Suprapubic skin (tissue), 4 donors: ENCODE data around the gene EIF4E1B. TPM values are rescaled to one million over a fixed set of nuclear protein-coding genes. Genes with fewer than 3 reads are reported as not detected.

ENCODE experiments used
- DNase-seq, 2 donors: peaks; one replicate each; pipeline ENCODE4 v3.0.0-alpha.2; 2019; ENCODE audit warnings: low spot score in 2 of 2
- H3K27ac ChIP-seq: fragments of 200-600 bp; sonication (generic); one replicate; pipeline ENCODE4 v1.5.1; 2019
- H3K27me3 ChIP-seq: fragments of 200-600 bp; sonication (generic); one replicate; pipeline ENCODE4 v1.5.1; 2019
- H3K36me3 ChIP-seq: fragments of 200-600 bp; sonication (generic); one replicate; pipeline ENCODE4 v1.5.1; 2019
- H3K4me1 ChIP-seq: fragments of 200-600 bp; sonication (generic); one replicate; pipeline ENCODE4 v1.5.1; 2019
- H3K4me3 ChIP-seq: fragments of 200-600 bp; sonication (generic); one replicate; pipeline ENCODE4 v1.5.1; 2019; ENCODE audit warnings: mild to moderate bottlenecking
- H3K9me3 ChIP-seq: fragments of 200-600 bp; sonication (generic); one replicate; pipeline ENCODE4 v1.5.1; 2019
- EP300 ChIP-seq: sonication (generic); formaldehyde crosslinking; IDR thresholded peaks from one replicate; pipeline ENCODE4 v1.6.1; 2017; ENCODE audit warnings: antibody characterized with exemption
- POLR2A ChIP-seq, 2 donors: fragments of 450-650 bp; IDR thresholded peaks; one replicate each; pipeline ENCODE4 v1.6.1; 2017; ENCODE audit warnings: antibody characterized with exemption in 2 of 2, mild to moderate bottlenecking in 2 of 2, moderate library complexity in 2 of 2
- POLR2AphosphoS5 ChIP-seq, 3 donors: sonication (generic); formaldehyde crosslinking; IDR thresholded peaks; one replicate each; pipeline ENCODE4 v1.6.1; 2017; ENCODE audit warnings: antibody characterized with exemption in 3 of 3
- WGBS: methylation state at CpG from one replicate; pipeline ENCODE4 v1.1.5; 2018; 5-methylcytosine and 5-hydroxymethylcytosine counted together
- total RNA-seq, 4 donors: library from RNA; depleted of rRNA; stranded (reverse); fragments of >200 nt; gene quantifications; one replicate each; pipeline ENCODE4 v1.1.0, GENCODE V29; 2016
- TF ChIP-seq, protein P1 (sequence below), 2 donors: fragments of 200-600 bp in 1 of 2; fragments of 450-650 bp in 1 of 2; sonication (generic) in 1 of 2; IDR thresholded peaks; one replicate each; pipeline ENCODE4 v1.5.1; 2016 to 2019; ENCODE audit warnings: antibody characterized with exemption in 2 of 2, mild to moderate bottlenecking in 1 of 2, moderate library complexity in 1 of 2

EIF4E1B gene
- total RNA-seq, 4 donors from 2014 or later, result not detected

DNA sequence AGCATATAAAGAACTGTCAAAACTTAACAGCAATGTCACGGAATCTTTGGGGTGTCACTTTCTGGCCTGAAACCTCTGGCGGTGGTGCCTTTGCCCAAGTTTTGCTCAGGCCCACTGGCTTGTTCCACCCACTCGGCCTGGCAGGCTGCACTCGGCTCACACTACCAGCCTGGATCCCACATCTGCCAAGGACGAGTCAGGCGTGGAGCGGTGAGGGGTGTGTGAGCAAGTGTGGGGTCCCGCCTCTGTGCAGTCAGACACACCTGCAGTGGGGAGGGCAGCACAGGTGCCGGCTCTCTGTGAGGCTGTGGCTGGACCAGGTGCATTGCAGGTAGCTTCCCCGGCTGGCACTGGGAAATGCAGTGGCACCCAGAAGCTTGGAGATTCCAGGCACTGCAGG is 56.8 kb downstream of the EIF4E1B start:
- Histone ChIP-seq H3K36me3 (no peaks in the 10 kb centered on the region), H3K4me1 (peaks cover 2% of the 10 kb centered on the region), H3K4me3 (no peak overlapping the region), H3K27ac (no peak overlapping the region), H3K27me3 (peaks cover 23% of the 10 kb centered on the region), H3K9me3 (no peaks in the 10 kb centered on the region)
- TF ChIP-seq POLR2AphosphoS5 (IDR thresholded peaks at IDR 0.05), result no peak
- TF ChIP-seq POLR2A (IDR thresholded peaks at IDR 0.05), result no peak
- TF ChIP-seq, protein P1, sequence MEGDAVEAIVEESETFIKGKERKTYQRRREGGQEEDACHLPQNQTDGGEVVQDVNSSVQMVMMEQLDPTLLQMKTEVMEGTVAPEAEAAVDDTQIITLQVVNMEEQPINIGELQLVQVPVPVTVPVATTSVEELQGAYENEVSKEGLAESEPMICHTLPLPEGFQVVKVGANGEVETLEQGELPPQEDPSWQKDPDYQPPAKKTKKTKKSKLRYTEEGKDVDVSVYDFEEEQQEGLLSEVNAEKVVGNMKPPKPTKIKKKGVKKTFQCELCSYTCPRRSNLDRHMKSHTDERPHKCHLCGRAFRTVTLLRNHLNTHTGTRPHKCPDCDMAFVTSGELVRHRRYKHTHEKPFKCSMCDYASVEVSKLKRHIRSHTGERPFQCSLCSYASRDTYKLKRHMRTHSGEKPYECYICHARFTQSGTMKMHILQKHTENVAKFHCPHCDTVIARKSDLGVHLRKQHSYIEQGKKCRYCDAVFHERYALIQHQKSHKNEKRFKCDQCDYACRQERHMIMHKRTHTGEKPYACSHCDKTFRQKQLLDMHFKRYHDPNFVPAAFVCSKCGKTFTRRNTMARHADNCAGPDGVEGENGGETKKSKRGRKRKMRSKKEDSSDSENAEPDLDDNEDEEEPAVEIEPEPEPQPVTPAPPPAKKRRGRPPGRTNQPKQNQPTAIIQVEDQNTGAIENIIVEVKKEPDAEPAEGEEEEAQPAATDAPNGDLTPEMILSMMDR (IDR thresholded peaks at IDR 0.05), result no peak
- TF ChIP-seq EP300, result no peak
- 88% methylated on average over 5 of the region's 10 CpGs for WGBS
- no peak for DNase-seq

DNA sequence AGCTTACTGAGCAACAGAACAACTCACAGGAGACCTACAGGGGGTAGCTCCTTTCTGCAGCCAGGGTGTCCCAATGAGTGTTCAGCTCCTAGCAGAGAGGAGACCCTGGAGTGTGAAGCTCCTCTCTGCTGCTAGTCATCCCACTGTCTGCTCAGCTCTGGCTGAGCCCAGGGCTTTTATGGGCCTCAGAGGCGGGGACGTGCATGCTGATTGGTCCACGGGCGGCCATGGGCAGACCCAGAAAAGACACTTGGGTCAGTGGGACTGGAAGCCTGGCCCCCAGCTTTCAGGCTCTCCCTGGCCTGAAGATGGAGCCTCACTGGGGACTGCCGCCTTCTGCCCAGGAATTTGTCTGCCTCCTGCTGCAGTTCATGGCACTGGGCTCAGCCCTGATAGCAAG is 57.4 kb downstream of the EIF4E1B start:
- DNase-seq, result no peak
- no peak overlapping the region for H3K27ac ChIP-seq
- H3K4me1 ChIP-seq, result peaks cover 8% of the 10 kb centered on the region
- no peaks in the 10 kb centered on the region for H3K9me3 ChIP-seq
- TF ChIP-seq, protein P1 (IDR thresholded peaks at IDR 0.05), result no peak
- TF ChIP-seq EP300 (no peak), POLR2A (IDR thresholded peaks at IDR 0.05) (no peak), POLR2AphosphoS5 (IDR thresholded peaks at IDR 0.05) (no peak)
- H3K36me3 ChIP-seq, result no peaks in the 10 kb centered on the region
- WGBS, result 89% methylated on average over 4 of the region's 5 CpGs
- H3K4me3 ChIP-seq, result no peak overlapping the region
- peaks cover 27% of the 10 kb centered on the region for H3K27me3 ChIP-seq

DNA sequence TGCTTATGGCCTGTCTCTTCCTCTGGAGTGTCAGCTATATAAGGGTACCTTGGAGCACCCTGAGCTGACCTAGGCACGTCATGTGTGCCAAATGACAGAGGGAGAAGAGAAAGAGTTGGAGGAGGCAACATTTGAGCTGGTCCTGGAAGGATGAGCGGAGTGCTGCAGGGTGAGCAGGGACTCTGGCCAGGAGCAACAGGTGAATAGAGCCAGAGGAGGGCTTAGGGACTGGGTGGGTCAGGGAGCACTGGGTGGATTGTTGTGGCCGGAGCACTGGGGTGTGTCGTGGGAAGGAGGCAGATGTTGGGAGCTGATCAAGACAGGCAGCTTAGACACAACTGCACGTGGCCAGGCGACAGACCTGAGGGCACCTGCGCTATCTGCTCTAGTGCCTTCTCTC is 60.4 kb downstream of the EIF4E1B start:
- H3K9me3 ChIP-seq, result no peaks in the 10 kb centered on the region
- TF ChIP-seq POLR2AphosphoS5 (IDR thresholded peaks at IDR 0.05) (no peak), EP300 (no peak)
- TF ChIP-seq, protein P1 (IDR thresholded peaks at IDR 0.05), result no peak
- no peak overlapping the region for H3K4me3 ChIP-seq
- H3K36me3 ChIP-seq, result no peaks in the 10 kb centered on the region
- H3K27ac ChIP-seq, result no peak overlapping the region
- H3K27me3 ChIP-seq, result peaks cover 46% of the 10 kb centered on the region
- no peak for DNase-seq
- peaks cover 15% of the 10 kb centered on the region for H3K4me1 ChIP-seq
- 78% methylated on average over 7 of the region's 7 CpGs for WGBS

DNA sequence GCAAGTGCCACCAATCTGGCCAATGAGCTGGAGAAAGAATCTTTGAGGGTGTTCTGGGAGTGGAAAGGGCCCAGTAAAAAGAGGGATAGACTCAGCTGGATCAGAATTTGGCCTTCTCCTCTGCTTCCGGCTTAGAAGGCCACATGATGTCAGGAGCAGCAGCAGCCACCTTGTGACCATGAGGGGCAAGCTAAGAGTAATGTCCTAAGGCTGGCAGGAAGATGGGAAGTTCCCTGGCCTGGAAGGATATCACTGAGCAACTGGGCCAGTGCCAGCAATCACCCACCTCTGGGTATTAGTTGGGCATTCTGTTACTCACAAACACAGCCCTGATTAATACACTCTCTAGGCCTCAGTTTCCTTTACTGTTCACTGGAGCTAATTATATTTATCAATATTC is 61.0 kb downstream of the EIF4E1B start:
- TF ChIP-seq, protein P1 (IDR thresholded peaks at IDR 0.05), result no peak
- TF ChIP-seq EP300 (no peak), POLR2A (IDR thresholded peaks at IDR 0.05) (no peak), POLR2AphosphoS5 (IDR thresholded peaks at IDR 0.05) (no peak)
- Histone ChIP-seq H3K27me3 (peaks cover 52% of the 10 kb centered on the region), H3K36me3 (no peaks in the 10 kb centered on the region), H3K27ac (no peak overlapping the region), H3K4me1 (peaks cover 15% of the 10 kb centered on the region), H3K9me3 (no peaks in the 10 kb centered on the region), H3K4me3 (no peak overlapping the region)
- WGBS, result 100% methylated on average over 1 of the region's 1 CpG
- no peak for DNase-seq

DNA sequence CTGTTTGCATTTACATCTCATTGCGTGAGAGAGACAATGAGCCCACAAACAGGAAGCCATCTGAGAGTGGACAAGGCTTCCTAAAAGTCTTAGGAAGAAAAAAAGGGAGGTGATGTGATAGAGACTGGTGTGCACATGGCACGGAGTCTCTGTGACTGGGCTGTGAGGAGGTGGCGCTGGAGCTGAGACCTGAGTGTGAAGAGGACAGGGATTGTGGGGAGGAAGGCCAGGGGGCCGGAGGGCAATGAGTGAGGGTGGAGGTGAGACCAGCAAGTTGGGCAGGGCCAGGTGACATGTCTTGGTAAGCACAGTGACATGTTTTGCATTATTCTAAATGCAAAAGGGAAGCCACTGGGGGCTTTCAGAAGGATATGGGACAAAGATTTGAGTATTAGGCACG is 61.9 kb downstream of the EIF4E1B start:
- H3K4me1 ChIP-seq, result peaks cover 15% of the 10 kb centered on the region
- H3K4me3 ChIP-seq, result no peak overlapping the region
- H3K9me3 ChIP-seq, result no peaks in the 10 kb centered on the region
- 59% methylated on average over 5 of the region's 5 CpGs for WGBS
- H3K27me3 ChIP-seq, result peaks cover 58% of the 10 kb centered on the region
- no peak for DNase-seq
- no peak overlapping the region for H3K27ac ChIP-seq
- no peak for TF ChIP-seq EP300
- TF ChIP-seq, protein P1 (IDR thresholded peaks at IDR 0.05), result no peak
- no peaks in the 10 kb centered on the region for H3K36me3 ChIP-seq
